Activated T-helper 2 cell treated with anti-CD3 and anti-CD28 coated beads, Interferon-gamma antibody, Interleukin-2, Interleukin-4, amounts not matched to agents 10 μg/mL and 5 μg/mL and 100 μg/mL, durations not matched to agents 14 hours and 24 hours and 36 hours (primary cell): ENCODE data around the gene RGL3. TPM values are rescaled to one million over a fixed set of nuclear protein-coding genes. Genes with fewer than 3 reads are reported as not detected.
"Not testable (repeated sequence)": the region's sequence is repeated elsewhere in the genome, so short reads cannot be mapped to it uniquely, and the experiment has no call there.

Experiments
- DNase-seq: peaks from one replicate; pipeline ENCODE4 v3.0.0; 2021; ENCODE audit warnings: low spot score
- H3K27ac Mint-ChIP-seq: one replicate; pipeline ENCODE4 v1.8.0; 2021; ENCODE audit warnings: mixed read lengths
- H3K27me3 Mint-ChIP-seq: one replicate; pipeline ENCODE4 v1.8.0; 2021; ENCODE audit warnings: low read depth, mixed read lengths
- H3K36me3 Mint-ChIP-seq: one replicate; pipeline ENCODE4 v1.8.0; 2021; ENCODE audit warnings: low read depth, mixed read lengths
- H3K4me1 Mint-ChIP-seq: one replicate; pipeline ENCODE4 v1.8.0; 2021; ENCODE audit warnings: low read depth, mixed read lengths
- H3K4me3 Mint-ChIP-seq: one replicate; pipeline ENCODE4 v1.8.0; 2021; ENCODE audit warnings: low read depth, mild to moderate bottlenecking, moderate library complexity, mixed read lengths
- H3K9me3 Mint-ChIP-seq: one replicate; pipeline ENCODE4 v1.8.0; 2021; ENCODE audit warnings: mixed read lengths
- intact Hi-C: fragments of 100-400 bp; cut with micrococcal nuclease; formaldehyde crosslinking; loops from one replicate; pipeline ENCODE4 v1.15.1; 2023
- total RNA-seq: library from RNA; stranded (reverse); gene quantifications from 2 replicates; pipeline ENCODE4 v1.2.3, GENCODE V29; 2022

The RGL3 gene
- total RNA-seq, 1 donor from 2014 or later = not detected

DNA sequence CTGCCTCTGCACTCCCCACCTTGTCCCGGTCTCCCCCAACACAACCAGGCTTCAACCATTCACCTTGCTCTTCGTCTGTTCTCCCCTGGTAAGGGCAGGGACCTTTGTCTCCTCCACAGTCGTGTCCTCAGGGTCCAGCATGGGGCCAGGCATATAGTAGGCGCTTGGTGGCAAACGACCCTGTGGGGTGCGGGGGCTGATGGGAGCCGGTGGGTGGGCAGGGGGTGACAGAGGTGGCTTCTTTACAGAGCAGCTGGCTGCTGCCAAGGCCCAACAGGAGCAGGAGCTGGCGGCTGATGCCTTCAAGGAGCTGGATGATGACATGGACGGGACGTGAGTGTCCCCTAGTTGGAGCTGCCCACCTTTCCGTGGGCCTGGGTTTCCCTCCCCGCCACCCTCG is 26.0 kb upstream of the RGL3 start:
- intact Hi-C loops = loop anchor here (5.0 kb wide), 1 partner anchor 153 kb away; no protein-coding TSS in a partner anchor

DNA sequence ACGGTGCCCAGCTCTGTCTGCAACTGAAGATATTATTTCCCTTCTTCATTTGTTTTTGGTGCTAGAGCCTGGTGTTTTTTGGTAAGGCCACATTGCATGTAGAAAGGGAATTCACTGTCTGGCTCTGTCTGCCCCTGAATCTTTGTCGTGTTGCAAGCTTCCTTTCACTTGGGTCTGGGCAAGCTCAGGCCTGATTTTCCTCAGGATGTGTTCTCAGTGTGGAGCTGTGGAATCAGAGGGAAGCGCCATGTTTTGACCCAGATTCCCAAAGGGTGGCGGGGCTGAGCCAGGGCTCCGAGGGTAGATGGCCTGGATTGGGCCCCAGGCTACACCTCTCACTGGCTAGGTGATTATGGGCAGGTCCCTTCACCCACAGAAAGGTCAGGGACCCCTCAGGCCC is 24.9 kb upstream of the RGL3 start:
- Mint-ChIP-seq H3K9me3 (no peaks in the 10 kb centered on the region), H3K4me3 (no peak overlapping the region), H3K27ac (no peak overlapping the region), H3K36me3 (peaks cover 49% of the 10 kb centered on the region), H3K4me1 (no peaks in the 10 kb centered on the region), H3K27me3 (no peaks in the 10 kb centered on the region)
- no peak for DNase-seq
- intact Hi-C loops = no loop called here

More for the DNA sequence above, 26.0 kb upstream of the RGL3 start:
- no peak for DNase-seq
- H3K27ac Mint-ChIP-seq = no peak overlapping the region
- no peak overlapping the region for H3K4me3 Mint-ChIP-seq
- no peaks in the 10 kb centered on the region for H3K4me1 Mint-ChIP-seq
- H3K36me3 Mint-ChIP-seq = peaks cover 51% of the 10 kb centered on the region
- no peaks in the 10 kb centered on the region for H3K27me3 Mint-ChIP-seq
- no peaks in the 10 kb centered on the region for H3K9me3 Mint-ChIP-seq

DNA sequence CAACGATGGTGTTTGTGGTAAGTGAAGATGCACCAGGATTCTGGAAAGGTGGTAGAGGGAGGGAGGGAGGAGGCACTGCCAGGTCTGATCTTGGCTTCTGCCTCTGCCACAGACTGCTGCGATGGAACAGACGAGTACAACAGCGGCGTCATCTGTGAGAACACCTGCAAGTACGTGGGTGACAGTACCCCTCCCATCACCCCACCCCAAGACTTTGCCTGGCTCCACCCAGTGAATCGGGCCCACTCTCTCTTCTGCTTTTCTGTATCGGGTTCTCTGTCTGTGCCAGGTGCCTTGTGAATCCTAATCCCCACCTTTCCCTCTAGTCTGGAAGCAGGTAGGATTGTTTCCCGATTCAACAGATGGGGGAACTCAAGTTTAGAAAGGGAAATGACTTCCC is 18.8 kb upstream of the RGL3 start:
- Mint-ChIP-seq H3K36me3 (peaks cover 55% of the 10 kb centered on the region), H3K27me3 (no peaks in the 10 kb centered on the region), H3K9me3 (no peaks in the 10 kb centered on the region), H3K27ac (no peak overlapping the region), H3K4me3 (peak overlapping the region; percentile 71), H3K4me1 (peaks cover 7% of the 10 kb centered on the region)
- no peak for DNase-seq
- intact Hi-C loops = no loop called here

DNA sequence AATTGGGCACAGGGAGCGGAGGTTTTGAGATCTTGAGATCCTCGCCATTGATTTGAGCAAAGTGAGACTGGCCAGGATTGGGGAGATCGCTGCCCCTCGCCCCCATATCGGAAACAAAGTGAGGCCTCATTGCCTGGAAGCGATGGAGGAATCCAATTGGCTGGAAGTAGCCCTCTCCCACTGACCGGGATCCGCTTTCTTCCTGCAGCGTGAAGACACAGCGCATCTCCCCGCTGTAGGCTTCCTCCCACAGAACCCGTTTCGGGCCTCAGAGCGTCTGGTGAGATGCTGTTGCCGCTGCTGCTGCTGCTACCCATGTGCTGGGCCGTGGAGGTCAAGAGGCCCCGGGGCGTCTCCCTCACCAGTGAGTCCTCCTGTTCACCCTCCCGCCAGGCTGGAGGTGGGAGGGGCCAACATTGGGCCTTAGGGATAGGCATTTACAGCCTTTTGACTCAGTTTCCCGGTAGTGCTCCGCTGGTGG is 16.8 kb upstream of the RGL3 start:
- peaks cover 42% of the 10 kb centered on the region for H3K36me3 Mint-ChIP-seq
- H3K27me3 Mint-ChIP-seq = no peaks in the 10 kb centered on the region
- H3K27ac Mint-ChIP-seq = peak overlapping the region; percentile 89
- peak; percentile 18 for DNase-seq
- H3K4me3 Mint-ChIP-seq = peak overlapping the region; percentile 96
- intact Hi-C loops = loop anchor here (1.0 to 2.0 kb wide), 7 partner anchors 46 to 565 kb away; partner anchors contain the start of genes CARM1, ECSIT, SWSAP1 and ZNF653
- peaks cover 7% of the 10 kb centered on the region for H3K4me1 Mint-ChIP-seq
- no peaks in the 10 kb centered on the region for H3K9me3 Mint-ChIP-seq

DNA sequence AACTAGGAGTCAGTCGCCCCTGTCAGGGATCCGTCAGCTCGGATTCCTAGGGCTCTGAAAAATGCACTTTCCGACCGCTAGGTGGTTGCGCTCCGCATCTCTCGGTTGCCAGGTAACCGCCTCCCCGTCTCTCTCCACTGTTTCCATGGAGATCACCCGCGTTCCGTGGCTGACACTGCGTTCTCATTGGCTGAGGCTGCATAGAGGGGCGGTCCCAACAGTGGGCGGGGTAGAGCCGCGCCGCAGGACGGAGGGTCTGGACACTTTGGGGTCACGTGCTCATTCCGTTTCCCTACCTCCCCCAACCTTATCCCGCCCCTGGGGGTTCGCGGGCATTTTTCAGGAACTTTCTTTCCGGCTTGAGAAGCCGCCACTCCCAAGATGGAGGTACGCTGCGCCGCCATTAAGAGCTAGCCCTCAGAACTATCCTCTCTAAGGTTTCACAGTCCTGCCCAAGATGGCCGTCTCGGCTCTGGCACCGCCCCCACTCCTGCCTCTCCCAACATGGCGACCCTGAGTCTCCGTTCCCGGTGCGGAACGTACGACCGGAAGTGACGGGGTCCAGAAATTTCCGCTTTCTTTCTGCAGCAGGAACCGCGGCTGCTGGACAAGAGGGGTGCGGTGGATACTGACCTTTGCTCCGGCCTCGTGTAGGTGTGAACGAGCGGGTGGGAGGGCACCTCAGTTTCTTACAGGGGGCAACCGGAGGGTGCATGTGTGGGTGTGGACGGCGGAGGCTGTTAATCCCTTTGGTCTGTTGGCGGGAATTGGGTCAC is 16.1 kb upstream of the RGL3 start, which contains the start of the genes ODAD3 and PRKCSH:
ODAD3 (minus strand) TSS at position 65 of the 776 bp plus-strand sequence. CDS start 105 bp downstream, outside the sequence.
PRKCSH (plus strand) TSS at position 579 of the 776 bp plus-strand sequence. CDS start 483 bp downstream, outside the sequence.
- peak within 1 kb of the TSS; percentile 89 for H3K27ac Mint-ChIP-seq
- peaks cover 36% of the 10 kb centered on the region for H3K36me3 Mint-ChIP-seq
- H3K4me1 Mint-ChIP-seq = peaks cover 7% of the 10 kb centered on the region
- no peaks in the 10 kb centered on the region for H3K9me3 Mint-ChIP-seq
- intact Hi-C loops = loop anchor here (1.0 to 2.0 kb wide), 7 partner anchors 47 to 564 kb away; partner anchors contain the start of genes CARM1, ECSIT, SWSAP1 and ZNF653
- no peaks in the 10 kb centered on the region for H3K27me3 Mint-ChIP-seq
- H3K4me3 Mint-ChIP-seq = peak within 1 kb of the TSS; percentile 96
- peak; percentile 99 for DNase-seq

DNA sequence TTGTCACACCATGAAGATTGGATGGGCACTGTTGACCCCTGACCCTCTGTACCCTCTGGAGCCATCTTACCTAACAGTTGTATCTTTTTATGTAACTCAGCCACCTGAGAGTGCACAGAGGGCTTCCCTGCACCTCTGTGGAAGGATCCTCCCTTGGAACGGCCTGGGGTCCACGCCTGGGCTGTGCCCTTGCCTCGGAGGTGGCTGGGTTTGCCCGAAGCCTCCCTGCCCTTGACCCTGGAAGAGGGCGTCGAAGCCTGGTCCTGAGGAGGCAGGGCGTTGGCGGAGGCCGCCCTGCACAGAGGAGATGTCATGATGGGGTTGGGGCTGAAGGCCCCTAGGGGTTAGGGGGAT is 15.6 kb upstream of the RGL3 start:
- intact Hi-C loops = loop anchor here (1.0 to 2.0 kb wide), 7 partner anchors 48 to 563 kb away; partner anchors contain the start of genes CARM1, ECSIT, SWSAP1 and ZNF653
- peak overlapping the region; percentile 96 for H3K4me3 Mint-ChIP-seq
- H3K27ac Mint-ChIP-seq = no peak overlapping the region
- DNase-seq = no peak
- H3K9me3 Mint-ChIP-seq = no peaks in the 10 kb centered on the region
- H3K27me3 Mint-ChIP-seq = no peaks in the 10 kb centered on the region
- H3K36me3 Mint-ChIP-seq = peaks cover 32% of the 10 kb centered on the region
- peaks cover 7% of the 10 kb centered on the region for H3K4me1 Mint-ChIP-seq

DNA sequence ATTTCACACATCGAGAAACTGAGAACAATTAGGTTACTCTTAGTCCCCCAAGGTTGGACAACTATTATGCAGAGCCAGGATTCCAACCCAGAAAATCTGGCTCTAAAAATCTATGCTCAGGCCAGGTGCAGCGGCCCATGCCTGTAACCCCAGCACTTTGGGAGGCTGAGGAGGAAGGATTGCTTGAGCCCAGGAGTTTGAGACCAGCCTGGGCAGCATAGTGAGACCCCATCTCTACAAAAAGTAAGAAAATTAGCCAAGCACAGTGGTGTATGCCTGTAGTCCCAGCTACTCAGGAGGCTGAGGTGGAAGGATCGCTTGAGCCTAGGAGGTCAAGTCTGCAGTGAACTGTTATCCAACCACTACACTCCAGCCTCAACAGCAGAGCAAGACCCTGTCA is 14.4 kb upstream of the RGL3 start:
- H3K27ac Mint-ChIP-seq, H3K27me3 Mint-ChIP-seq, H3K4me1 Mint-ChIP-seq, H3K4me3 Mint-ChIP-seq, DNase-seq, H3K9me3 Mint-ChIP-seq, intact Hi-C loops: not testable (repeated sequence)
- peaks cover 26% of the 10 kb centered on the region for H3K36me3 Mint-ChIP-seq

DNA sequence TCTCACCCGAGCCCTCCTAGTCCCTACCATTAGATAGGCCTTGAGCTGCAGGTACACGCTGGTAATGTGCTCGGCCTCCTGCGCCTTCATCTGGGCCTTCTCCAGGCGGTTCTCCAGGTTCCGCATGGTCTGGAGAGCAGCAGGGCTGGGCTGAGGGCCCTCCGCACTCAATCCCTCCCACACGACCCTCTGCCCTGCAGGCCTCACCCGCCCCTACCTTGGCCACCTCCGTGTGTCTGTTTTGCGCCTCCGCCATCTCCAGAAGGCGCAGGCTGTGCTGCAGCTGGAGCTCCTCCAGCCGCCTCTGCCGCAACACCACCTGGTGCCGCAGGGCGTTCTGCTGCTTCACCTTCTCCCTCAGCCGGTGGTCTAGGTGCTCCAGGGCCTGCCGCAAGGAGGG is 7.5 kb upstream of the RGL3 start:
- Mint-ChIP-seq H3K9me3 (no peaks in the 10 kb centered on the region), H3K4me3 (no peak overlapping the region), H3K36me3 (no peaks in the 10 kb centered on the region), H3K27me3 (peaks cover 17% of the 10 kb centered on the region), H3K27ac (no peak overlapping the region), H3K4me1 (peaks cover 13% of the 10 kb centered on the region)
- DNase-seq = no peak
- intact Hi-C loops = no loop called here

DNA sequence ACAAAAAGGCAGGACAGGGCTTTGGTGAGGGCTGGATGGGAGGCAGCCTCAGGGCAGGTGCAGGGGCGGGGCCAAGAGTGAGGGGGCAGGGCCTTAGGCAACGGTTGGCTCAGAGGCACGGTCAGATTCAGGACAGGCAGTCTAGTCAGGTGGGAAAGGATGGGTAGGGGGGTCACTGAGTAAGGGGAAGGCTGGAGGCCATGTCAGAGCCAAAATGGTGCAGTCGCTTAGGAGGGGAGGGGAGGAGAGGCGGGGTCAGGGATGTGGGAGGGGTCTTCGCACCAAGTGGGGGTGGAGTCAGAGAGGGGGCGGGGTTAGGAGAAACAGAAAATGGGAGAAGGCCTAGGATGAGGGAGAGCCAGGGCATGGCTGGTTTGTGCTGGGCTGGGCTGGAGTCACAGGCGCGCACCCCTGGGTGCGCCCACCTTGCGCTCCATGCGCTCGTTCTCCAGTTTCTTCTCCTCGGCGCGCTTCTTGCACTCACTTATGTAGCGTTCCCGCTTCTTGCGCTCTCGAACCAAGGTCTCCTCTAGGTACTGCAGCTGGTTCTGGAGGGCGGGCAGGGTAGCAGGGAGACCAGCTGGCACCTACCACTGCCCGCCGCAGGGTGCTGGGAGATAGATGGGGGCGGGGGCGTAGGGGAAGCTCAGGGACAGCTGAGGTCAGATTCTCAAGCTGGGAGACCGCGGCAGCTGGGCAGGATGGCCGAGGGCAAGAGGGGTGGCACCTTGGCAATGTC is 6.8 kb upstream of the RGL3 start:
- Mint-ChIP-seq H3K4me3 (no peak overlapping the region), H3K27ac (no peak overlapping the region), H3K27me3 (peaks cover 24% of the 10 kb centered on the region), H3K36me3 (no peaks in the 10 kb centered on the region), H3K4me1 (peaks cover 16% of the 10 kb centered on the region), H3K9me3 (no peaks in the 10 kb centered on the region)
- DNase-seq = no peak
- intact Hi-C loops = no loop called here

DNA sequence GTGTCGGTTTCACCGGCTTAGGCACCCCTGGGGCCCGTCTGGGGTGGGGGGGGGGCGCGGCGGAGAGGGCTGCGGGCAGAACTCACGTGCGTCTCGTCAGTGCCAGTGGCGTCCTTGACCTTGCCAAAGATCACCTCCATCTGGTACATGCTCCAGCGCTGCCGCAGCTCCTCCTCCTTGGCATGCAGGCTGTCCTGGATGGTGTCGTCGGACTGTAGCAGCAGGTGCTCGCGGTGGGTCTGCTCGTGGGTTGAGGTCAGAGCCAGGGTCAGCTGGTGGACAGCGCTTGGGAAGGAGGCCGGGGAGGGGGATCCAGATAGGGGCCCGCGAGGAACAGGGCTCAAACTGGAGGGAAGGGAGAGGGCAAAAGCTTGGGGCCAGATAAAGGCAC is 4.7 kb upstream of the RGL3 start:
- Mint-ChIP-seq H3K4me3 (no peak overlapping the region), H3K9me3 (no peaks in the 10 kb centered on the region), H3K36me3 (no peaks in the 10 kb centered on the region), H3K27ac (no peak overlapping the region), H3K27me3 (peaks cover 35% of the 10 kb centered on the region), H3K4me1 (peaks cover 19% of the 10 kb centered on the region)
- no peak for DNase-seq
- intact Hi-C loops = loop anchor here (5.0 kb wide), 2 partner anchors 41 to 59 kb away; partner anchors contain the start of genes ELAVL3 and EPOR

DNA sequence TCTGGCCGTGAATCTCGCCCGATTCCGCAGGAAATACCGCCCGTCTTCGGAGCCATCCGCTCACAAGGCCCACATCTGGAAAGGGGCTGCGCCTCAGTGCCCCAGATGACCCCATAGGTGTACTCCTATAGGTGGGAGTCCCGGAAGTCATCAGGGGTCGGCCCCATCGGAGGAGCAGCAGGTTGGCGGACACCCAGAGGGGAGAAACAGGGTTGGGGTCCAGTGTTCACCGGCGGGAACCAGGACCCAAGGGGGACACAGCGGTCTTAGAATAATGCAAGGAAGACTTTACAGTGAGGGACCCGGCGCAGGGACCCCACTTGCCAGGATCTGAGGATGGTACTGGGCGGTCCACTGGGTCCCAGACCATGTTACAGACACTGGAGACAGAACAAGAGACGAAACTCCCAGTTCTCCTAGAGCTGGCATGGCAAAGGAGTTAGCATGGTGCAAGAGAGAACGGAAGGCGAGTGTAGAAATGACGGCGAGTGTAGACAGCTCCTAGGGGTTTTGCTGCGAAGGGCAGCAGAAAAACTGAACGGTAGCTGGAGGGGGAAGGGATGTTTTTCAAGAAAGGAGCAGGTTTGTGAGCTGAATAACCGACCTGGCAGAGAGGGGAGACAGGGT is 4.2 kb upstream of the RGL3 start:
- intact Hi-C loops = loop anchor here (5.0 kb wide), 2 partner anchors 41 to 59 kb away; partner anchors contain the start of genes ELAVL3 and EPOR
- Mint-ChIP-seq H3K27ac (no peak overlapping the region), H3K4me3 (peak overlapping the region; percentile 68), H3K4me1 (peaks cover 19% of the 10 kb centered on the region), H3K36me3 (no peaks in the 10 kb centered on the region), H3K27me3 (peaks cover 38% of the 10 kb centered on the region), H3K9me3 (no peaks in the 10 kb centered on the region)
- DNase-seq = no peak
